ENCODE results near the gene OR1S2.
"Not testable (repeated sequence)": the region's sequence is repeated elsewhere in the genome, so short reads cannot be mapped to it uniquely, and the experiment has no call there.

OR1S2 gene, protein sequence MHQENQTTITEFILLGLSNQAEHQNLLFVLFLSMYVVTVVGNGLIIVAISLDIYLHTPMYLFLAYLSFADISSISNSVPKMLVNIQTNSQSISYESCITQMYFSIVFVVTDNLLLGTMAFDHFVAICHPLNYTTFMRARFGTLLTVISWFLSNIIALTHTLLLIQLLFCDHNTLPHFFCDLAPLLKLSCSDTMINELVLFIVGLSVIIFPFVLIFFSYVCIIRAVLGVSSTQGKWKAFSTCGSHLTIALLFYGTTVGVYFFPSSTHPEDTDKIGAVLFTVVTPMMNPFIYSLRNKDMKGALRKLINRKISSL

DNA sequence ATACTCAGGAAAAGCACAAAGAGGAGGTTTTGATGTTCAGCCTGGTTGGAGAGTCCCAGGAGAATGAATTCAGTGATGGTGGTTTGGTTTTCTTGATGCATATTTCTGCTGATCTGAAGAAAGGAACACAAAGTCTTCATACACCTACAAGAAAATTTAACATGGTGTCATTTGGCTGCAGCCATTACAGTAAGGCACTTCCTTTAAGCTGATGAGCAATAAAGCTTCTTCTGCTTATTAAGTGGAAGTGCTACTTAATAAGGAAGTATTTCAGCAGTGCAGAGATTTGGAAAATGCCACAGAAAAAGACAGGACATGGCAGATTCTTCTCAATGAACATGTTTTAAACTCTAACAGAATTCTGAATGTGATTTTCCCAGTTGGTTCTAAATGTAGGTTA lies at the start of gene OR1S2:
OR1S2 (minus strand) TSS at position 101 of the 400 bp plus-strand sequence; CDS start at position 101, 0 bp downstream.
- no peak for DNase-seq

DNA sequence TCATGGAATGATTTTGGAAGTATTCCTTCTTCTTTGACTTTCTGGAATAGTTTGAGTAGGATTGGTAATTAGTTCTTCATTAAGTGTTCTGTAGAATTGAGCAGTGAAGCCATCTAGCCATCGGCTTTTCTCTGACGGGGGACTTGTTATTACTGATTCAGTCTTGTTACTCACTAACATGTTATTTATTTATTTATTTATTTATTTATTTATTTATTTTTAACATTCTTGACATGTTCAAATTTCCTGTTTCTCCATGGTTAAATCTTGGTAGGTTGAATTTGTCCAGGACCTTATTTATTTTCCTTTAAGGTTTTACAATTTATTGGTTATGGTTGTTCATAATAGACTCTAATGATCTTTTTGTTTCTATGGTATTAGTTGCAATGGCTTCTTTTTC lies 40.0 kb upstream of the OR1S2 start:
- DNase-seq: no peak

DNA sequence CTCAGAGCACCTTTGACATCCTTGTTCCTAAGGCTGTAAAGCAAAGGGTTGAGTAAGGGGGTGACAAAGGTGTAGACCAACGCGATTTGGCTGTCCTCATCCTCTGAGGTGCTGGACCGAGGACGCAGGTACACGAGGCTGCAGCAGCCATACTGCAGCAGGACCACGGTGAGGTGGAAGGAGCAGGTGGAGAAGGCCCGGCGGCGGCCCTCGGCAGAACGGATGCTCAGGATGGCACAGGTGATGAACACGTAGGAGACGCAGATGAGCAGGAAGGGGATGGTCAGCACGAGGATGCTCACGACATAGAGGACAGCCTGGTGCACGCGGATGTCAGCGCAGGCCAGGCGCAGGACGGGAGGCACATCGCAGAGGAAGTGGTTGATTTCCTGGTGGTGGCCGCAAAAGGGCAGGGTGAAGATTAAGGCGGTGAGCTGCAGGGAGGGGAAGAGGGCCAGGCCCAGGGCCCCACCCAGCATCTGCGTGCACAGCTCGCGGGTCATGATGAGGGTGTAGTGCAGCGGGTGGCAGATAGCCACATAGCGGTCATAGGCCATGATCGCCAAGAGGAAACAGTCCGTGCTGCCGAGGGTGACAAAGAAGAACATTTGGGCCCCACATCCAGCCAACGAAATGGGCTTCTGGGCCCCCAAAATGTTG lies 24.1 kb upstream of the OR1S2 start:
- no peak for DNase-seq

DNA sequence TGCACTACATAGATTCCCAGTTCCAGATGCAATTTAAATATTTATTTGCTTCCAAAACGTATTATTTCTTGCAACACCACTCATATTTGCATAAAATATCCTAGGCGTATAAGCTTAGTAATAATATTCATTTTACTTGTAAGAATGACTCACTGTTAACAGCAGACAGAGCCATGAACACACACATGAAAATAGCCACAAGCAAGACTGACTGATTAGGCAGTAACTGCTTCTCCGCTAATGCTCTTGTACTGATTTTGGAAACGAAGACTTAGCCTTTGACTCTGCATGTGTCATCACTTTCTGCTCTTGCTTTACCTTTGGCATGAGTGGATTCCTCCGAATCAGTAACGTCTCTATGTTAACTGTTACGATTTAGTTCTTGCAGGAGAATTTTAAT lies 18.8 kb upstream of the OR1S2 start:
- DNase-seq: no peak

DNA sequence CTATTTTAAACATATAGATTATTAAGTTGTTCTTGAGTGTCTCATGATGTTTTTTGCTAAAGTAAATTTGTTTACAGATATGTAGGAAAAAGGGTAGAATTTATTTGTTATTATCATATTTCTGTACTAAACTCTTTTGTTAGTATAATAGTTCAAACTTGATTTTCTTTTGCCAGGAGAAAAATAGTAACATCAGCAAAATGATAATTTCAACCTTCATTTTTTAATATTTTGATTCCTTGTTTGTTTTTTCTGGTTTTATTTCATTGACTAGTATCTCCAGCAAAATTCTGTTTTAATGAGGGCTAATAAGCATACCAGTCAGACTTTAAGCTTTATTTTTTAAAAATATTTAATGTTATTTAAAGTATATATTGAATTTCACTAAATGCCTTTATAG lies 12.5 kb upstream of the OR1S2 start:
- DNase-seq: no peak

DNA sequence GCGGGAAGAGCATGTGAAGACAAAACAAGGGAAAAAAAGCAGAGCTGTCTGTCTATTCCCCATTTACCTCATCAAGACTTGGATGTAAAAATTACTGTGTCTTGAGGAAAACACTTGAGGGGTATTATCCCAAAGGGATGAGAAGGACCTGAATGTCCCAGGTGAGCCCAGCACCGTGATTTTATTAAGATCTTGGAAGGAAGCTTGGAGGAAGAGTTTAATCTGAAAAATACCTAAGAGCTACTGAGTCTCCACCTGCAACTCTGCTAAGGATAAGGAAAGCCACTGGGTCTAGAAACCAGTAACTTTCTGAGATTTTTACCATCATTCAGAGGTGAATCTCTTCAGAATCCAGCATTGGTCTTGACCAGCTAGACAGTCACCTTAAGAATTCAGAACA lies 8.5 kb upstream of the OR1S2 start, which contains the start of gene OR1S1:
OR1S1 (plus strand) TSS at position 301 of the 400 bp plus-strand sequence.
- DNase-seq: not testable (repeated sequence)

DNA sequence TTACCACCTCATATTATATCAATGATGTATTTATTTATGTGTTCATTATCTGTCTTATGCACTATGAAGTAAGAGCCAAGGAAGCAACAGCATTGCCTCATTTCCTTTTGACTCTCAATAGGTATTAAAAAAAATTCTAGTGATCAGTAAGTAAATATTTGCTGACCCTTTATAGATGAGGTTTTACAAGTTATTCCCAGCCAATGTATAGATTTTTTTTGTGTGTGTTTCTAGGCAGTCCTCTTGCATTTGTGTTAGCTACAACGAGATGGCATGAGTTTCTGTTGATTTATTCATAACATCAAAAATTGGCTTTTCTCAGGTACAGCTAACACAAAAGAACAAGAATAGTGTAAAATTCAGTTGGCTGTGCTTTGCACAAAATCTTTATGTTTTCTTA lies 4.7 kb downstream of the OR1S2 start:
- DNase-seq: no peak

DNA sequence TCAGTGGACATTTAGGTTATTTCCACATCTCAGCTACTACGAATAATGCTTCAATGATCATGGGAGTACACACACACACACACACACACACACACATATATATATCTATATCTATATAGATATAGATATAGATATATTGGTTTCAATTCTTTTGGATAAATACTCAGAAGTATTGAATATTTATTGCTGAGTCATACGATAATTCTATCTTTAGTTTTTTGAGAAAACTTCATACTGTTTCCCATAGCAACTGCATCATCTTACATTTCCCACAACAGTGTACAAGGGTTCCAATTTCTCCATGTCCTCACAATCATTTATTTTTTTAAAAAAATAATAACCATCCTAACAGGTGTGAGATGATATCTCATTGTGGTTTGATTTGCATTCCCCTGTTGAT lies 8.0 kb downstream of the OR1S2 start:
- DNase-seq: no peak

DNA sequence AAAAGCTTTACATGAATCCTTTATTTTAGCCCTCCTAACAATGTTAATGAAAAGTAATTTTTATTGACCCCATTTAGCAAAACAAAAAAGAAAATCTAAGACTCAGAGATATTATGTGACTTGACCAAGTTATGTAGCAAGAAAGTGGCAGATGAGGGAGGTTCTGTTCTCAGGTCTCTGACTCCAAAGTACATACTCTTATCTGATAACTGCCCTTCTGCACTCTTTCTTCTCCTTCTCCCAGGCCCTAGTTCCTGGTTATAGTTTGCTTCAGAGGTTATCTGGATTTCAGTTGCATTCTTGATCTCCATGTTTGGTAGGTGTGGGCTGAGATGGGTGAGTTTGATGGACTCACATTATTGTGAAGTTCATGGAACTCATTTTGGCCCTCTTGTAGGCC lies 10.6 kb downstream of the OR1S2 start:
- DNase-seq: no peak

DNA sequence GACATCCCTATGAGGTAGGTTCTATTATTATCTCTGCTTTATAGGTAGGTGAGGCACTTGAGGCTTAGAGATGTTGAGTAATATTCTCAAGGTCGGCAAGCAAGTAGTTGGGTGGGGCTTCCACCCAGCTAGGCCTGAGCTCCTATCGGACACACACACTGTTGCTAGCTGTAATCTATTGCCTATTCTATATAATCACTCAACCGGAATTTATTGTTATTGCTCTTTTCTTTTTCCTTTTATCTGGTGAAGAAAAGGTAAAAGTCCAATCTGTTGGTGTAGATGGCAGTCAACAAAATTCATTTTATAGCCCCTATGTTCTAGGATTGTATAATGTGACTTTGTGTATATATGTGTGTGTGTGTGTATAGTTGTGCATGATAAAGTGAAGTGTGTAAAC lies 11.7 kb downstream of the OR1S2 start:
- no peak for DNase-seq

DNA sequence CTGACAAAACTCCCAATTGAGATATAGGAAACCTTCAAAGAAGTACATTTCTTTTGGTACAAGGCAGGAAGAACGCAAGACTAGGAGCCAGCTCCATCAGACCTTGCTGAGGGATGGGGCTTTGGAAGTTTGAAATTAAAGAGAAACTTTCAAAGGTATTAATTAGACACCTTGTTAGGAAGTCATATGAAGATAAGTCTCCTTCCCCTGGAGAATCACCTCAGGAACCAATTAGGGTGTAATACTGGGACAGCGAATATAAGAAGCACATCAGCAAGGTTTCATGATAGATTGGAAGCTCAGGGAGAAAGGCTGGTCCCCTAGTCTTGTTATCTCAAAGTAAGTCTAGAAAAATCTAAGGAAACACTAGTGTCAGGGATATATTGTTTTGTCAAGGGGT lies 15.2 kb downstream of the OR1S2 start, which contains the start of gene OR9Q2:
OR9Q2 (plus strand) TSS at position 301 of the 400 bp plus-strand sequence. CDS start 1,421 bp downstream, outside the sequence.
- DNase-seq: no peak

DNA sequence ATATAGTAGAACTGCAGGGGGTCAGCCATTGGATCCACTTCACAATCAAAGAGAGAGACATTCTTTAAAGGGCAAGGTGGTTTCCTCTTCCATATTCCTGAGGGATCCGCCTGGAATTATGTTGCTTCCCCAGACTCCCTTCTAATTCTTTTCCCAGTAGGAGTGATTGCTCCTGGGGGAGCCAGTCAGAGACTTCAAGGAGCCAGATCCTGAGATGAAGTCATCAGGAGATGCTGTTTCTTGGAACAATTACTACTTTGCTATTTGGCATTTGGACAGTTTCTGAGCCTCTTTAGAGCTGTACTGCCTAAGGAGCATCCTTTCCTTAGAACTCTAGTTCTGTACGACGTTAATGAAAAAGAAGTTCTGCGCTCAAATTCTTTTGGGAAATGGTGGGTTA lies 17.0 kb downstream of the OR1S2 start:
- DNase-seq: no peak

DNA sequence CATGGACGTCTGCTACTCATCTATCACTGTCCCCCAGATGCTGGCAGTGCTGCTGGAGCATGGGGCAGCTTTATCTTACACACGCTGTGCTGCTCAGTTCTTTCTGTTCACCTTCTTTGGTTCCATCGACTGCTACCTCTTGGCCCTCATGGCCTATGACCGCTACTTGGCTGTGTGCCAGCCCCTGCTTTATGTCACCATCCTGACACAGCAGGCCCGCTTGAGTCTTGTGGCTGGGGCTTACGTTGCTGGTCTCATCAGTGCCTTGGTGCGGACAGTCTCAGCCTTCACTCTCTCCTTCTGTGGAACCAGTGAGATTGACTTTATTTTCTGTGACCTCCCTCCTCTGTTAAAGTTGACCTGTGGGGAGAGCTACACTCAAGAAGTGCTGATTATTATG lies 24.3 kb downstream of the OR1S2 start:
- no peak for DNase-seq

DNA sequence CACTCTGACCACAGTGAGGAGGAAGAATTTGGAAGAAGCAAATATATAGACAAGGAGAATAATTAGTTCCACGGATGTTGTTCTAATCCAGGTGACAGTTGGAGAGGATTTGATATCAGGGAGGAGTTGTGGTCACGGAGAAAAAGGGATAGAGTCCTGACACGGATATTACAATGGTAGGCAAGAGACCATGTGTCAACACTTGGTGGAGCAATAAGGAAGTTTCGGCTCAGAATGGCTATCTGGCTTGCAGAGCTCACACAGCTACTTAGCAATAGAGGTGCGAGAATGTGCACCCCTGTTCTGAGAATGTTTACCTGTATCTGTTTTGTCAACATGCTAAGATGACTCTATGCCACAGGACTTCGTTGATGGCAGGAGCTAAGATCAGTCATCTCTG lies 25.5 kb downstream of the OR1S2 start:
- DNase-seq: no peak

DNA sequence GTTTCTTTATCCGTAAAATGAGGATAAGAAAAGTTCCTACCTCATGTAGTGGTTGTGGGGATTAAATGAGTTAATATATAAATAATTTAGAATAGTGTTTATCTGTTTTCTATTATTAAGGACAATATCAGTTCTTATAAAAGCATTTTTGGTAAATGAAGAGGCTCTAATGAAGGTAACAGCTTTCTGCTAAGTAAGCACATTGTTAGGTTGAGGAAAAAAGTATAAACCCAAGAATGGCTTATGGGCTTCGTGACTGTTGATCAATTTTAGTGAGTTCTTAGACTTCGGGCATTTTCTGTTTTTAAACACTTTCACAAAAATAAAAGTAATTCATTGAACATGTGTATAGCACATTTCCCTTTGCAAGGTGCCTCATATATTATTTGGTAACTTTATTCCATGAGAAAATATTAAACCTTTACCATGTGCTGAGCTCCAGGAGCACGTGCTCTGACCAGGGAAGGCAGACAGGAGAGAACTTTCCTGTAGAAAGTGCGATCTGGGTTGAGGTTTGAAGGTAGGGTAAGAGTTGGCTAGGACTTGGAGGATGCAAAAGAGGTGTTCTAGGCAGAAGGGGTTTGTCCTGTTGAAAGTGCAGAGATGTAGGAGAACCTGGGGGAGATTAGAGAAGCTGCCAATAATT lies 26.4 kb downstream of the OR1S2 start:
- no peak for DNase-seq

DNA sequence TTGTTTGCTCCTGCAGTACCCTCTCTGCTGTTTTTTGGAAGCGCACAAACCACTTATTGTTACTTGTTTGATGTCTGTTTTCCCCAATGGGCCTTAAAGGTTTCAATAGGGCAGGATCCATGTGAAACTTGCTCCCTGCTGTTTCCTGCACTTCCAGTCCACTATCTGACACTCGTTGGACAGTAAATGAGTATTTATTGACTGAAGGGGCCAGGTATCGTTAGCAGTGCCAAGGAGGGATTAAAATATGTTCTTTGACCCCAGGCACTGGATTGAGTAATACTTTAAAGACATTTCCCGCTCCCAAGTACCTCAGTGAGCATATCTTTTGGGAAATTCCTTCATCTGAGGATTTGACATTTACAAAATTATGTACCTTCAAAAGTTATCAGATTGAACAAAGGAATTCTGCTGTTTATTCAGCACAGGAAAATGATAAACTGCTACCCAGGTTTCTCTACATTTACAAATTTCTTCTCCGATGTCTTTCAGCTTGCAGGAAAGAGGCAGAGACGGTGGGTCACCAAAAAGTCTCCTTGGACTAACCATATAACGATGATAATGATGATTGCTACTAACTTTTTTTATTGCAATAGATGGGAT lies 38.3 kb downstream of the OR1S2 start:
- no peak for DNase-seq

DNA sequence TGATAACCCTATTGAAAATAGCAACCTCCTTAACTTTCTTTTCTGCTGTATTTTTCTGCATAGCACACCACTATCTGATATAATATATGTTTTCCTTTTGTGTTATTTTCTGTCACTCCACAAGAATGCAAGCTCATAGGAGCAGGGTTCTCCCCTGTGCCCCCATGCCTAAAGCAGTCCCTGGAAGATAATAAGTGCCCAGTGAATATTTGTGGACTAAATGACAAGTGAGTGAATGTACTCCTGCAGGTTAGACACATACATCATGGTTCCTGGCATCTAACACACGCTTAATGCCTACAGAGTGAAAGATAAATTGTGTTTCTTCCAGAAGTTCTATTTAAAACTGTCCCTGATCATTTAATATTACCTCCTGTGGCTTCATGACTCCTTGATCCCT lies 39.0 kb downstream of the OR1S2 start:
- DNase-seq: no peak

DNA sequence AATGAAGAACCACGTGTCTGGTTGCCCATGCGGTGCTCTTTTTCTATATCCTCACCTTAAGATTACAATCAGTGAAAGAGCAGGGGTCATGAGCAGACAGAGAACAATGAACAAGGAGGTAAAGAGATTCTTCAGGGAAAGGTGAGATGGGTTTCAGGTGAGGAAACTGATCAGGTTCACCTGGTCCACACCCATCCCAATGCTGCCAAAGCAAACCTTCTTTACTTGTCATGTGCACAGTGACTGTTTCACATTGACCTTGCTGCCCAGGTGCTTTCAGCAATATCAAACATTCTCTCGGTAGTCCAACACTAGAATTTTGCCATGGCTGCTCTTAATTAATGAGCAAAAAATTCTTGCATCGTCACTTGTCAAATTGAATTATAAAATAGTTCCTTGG lies 39.6 kb downstream of the OR1S2 start:
- DNase-seq: no peak
